VCaP (cell line): ENCODE measurements around the gene EGF.

ENCODE experiments used
- H3K27ac ChIP-seq: fragments of 450-650 bp; 2 replicates; pipeline ENCODE4 v1.5.1; 2017
- CTCF ChIP-seq: fragments of 450-650 bp; conservative IDR thresholded peaks from 2 replicates; pipeline ENCODE4 v1.5.1; 2017; ENCODE audit warnings: mild to moderate bottlenecking, moderate library complexity

Gene EGF

GRCh38 chr4:109939190-109939589 lies 26.5 kb downstream of the EGF start:
- TF ChIP-seq CTCF, result no peak
- no peak overlapping the region for H3K27ac ChIP-seq

- no peak for TF ChIP-seq CTCF
- H3K27ac ChIP-seq, result no peak overlapping the region
These were observed 29.7 kb downstream of the EGF start for GRCh38 chr4:109942292-109942926.

GRCh38 chr4:109943745-109944144 lies 31.1 kb downstream of the EGF start:
- TF ChIP-seq CTCF, result no peak

GRCh38 chr4:109944591-109944990 lies 31.9 kb downstream of the EGF start:
- TF ChIP-seq CTCF, result no peak
- H3K27ac ChIP-seq, result no peak overlapping the region

More at GRCh38 chr4:109943745-109944144, 31.1 kb downstream of the EGF start:
- H3K27ac ChIP-seq, result no peak overlapping the region

GRCh38 chr4:109945056-109945455 lies 32.4 kb downstream of the EGF start:
- TF ChIP-seq CTCF, result no peak
- no peak overlapping the region for H3K27ac ChIP-seq

GRCh38 chr4:109946120-109946519 lies 33.4 kb downstream of the EGF start:
- TF ChIP-seq CTCF, result no peak
- H3K27ac ChIP-seq, result no peak overlapping the region

GRCh38 chr4:109947457-109947856 lies 34.8 kb downstream of the EGF start:
- no peak overlapping the region for H3K27ac ChIP-seq
- TF ChIP-seq CTCF, result no peak
